Astrocyte of the hippocampus (primary cell): Measurements from ENCODE around the gene IVL.

ENCODE experiments used
- DNase-seq: peaks from one replicate; pipeline ENCODE4 v3.0.0; 2011; ENCODE audit warnings: low read depth, low spot score

IVL gene, protein sequence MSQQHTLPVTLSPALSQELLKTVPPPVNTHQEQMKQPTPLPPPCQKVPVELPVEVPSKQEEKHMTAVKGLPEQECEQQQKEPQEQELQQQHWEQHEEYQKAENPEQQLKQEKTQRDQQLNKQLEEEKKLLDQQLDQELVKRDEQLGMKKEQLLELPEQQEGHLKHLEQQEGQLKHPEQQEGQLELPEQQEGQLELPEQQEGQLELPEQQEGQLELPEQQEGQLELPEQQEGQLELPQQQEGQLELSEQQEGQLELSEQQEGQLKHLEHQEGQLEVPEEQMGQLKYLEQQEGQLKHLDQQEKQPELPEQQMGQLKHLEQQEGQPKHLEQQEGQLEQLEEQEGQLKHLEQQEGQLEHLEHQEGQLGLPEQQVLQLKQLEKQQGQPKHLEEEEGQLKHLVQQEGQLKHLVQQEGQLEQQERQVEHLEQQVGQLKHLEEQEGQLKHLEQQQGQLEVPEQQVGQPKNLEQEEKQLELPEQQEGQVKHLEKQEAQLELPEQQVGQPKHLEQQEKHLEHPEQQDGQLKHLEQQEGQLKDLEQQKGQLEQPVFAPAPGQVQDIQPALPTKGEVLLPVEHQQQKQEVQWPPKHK

DNA sequence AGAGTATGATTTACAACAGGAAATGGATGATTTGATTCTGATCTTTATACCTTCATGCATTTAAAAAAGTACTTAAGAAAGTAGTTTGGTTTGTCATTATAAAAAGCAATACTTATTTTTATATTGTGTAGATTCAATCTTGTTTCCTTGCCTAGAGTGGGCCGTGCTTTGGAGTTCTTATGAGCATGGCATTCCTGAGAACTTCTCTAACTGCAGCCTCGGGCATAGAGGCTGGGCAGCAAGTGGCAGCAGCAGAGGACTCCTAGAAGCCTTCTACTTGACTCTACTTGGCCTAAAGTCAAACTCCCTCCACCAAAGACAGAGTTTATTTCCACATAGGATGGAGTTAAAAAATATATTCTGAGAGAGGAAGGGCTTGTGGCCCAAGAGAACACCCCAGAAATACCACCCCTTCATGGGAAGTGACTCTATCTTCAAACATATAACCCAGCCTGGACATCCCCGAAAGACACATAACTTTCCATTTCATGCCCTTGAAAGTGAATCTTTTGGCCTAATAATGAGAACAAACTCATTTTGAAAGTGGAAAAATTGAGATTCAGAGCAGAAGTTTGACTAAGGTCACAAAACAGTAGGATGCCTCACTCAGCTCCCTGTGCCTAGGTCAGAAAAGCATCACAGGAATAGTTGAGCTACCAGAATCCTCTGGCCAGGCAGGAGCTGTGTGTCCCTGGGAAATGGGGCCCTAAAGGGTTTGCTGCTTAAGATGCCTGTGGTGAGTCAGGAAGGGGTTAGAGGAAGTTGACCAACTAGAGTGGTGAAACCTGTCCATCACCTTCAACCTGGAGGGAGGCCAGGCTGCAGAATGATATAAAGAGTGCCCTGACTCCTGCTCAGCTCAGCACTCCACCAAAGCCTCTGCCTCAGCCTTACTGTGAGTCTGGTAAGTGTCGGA lies at the start of gene IVL:
TSS of gene IVL (plus strand) at position 861 of the 916 bp plus-strand sequence. CDS start 1,252 bp downstream, outside the sequence.
- DNase-seq: peak; percentile 23

DNA sequence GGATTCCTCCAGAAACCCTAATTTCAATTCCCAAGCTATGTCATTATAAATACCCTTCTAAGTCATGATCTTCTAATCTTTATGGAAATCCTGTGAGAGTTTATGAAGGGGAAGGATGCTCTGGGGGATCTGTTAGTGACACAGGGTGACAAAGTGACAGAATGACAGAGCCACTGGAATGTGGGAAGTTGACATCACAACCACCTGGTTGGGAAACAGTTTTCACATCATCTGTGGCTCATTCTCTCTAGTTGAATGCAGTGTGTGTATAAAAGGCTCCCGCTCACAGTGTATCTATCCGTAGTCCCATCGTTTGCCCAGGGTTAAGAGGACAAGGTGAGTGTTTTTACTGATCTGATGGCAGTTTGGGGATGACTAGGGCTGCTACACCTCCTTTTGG lies 48.6 kb upstream of the IVL start, which contains the start of gene LCE7A:
TSS of gene LCE7A (plus strand) at position 301 of the 400 bp plus-strand sequence. CDS start 702 bp downstream, outside the sequence.
- DNase-seq: no peak

DNA sequence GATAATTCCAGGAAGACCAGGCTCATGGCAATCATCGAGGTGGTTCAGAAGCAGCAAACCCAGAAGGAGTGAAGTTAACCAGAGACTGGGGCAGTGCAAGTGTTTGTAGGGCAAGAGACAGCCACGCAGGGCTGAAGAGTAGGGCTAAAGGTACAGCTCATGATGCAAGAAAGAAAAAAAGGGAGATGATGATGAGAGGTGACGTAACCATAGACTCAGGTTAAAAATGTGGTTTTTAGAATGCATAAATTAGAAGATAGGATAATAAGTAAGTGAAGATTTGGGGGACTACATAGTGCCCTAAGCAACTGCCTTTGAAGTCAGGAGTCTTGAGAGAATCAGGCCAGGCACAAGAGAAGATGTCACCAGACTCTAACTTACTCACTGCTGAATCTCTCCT lies 48.2 kb upstream of the IVL start:
- no peak for DNase-seq

DNA sequence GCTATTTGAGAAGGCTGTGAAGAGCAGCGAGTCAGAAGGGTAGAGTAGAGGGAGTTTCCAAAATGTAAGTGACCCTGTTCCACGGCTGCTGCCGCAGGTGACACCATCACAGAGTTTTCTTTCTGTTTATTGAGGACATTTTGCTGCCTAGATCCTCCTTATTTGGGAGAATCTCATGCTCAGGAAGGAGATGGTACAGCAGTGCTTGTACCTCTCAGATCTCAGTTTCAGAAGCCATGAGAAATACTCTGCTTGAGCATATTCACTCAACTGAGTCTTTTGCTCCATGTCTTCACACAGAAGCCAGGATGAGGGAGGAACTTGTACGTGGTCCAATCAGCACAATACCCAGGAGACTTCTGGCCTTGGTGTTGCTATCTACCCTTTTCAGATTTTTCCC lies 47.0 kb upstream of the IVL start:
- DNase-seq: no peak

DNA sequence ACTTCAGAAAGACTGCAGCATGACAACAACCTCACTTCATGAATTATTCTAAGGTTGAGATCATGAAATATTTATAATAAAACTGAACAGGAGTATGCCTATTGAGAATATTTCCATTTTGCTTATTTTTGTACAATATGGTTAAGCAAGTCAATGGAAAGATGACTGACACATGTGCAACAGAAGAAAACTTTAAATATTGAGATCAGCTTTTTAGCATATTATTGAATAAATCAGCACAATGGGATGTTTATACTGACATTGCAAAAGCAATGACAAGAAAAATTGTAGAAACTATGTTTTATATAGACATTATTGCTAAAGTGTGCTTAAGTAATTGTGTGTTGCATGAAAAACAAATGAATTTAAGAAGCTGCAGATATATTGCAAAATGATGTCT lies 43.9 kb upstream of the IVL start:
- DNase-seq: no peak

DNA sequence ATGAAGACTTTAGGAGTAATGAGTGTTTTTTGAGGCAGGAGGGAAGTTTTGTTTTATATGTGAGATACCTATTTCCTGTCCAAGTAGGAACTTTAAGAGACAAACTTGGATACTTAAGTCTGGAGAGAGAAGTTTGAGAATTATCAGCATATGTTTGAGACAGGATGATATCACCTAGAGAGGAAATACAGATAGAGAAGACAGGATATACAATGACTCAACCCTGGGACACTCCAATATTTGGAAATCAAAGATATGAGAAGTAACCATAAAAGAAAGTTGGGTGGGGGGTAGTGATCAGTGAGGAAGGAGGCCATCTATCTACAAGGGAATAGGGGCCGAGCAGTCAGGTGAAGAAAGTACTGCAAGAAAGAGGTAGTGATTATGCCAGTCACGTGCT lies 42.0 kb upstream of the IVL start:
- DNase-seq: no peak

DNA sequence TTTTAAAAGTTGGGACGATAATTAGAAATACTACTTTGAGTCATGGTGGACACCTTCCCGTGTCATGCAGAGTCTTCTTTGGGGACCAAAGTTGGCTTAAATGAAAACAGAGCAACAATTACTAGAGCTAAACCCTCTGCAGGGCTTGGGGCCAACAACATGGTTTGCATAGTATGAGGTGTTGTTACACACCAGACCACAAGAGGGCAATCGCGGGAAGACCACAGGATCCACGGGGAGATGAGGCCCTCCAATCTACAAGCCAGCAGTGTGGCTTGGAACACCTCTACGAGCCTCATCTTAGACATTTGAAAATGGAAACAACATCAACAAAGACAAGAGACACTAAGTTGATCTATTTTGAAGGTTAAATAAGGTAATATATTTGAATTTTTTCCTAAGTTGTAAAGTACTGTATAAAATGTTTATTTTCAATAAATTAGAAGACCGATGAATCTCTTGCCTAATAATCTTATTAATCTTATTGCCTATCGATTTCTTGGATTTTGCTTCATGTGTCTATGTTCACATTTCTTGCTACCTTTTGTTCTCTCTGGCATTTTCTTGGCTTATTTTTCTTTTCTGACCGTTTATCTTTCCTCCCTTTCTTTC lies 38.4 kb upstream of the IVL start:
- DNase-seq: peak; percentile 81

DNA sequence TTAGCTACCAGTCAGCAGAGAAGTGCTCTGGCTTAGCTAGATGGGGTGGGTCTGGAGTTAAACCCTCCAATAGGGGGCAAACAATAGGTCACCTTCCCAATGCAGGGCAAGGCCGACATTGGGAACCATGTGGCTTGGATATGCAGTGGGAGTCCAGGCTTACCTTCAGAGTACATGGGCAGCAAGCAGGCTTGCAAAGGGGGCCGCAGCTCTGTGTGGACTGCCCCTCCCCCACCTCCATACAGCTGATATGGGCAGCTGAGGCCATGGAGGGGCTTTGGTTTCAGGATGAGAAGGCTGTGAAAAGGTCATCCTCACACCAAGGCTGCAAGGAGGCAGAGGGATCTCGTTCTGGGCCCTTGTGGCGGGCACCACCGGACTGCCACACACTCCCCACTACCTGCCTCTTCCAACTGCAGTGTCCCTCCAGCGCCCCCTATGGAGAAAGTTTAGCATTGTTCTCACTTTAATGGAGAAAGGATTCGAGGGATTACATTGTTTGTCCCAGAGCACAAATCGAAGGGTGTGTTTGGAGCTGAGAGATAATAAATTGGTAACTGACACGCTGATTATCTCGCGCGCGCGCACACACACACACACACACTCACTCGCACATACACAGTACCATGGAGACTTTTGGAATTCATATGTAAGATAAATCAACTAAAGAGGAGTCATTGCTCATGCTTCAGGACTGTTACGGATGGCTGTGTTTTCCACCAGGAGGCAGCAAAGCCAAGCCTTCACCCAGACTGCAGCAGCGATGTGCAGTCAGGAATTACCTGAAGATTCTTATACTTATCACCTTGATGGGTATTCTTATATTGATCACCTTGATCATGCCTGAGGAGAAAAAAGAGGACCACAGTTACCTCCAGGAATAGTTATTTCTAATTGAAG lies 37.3 kb upstream of the IVL start:
- DNase-seq: peak; percentile 15

DNA sequence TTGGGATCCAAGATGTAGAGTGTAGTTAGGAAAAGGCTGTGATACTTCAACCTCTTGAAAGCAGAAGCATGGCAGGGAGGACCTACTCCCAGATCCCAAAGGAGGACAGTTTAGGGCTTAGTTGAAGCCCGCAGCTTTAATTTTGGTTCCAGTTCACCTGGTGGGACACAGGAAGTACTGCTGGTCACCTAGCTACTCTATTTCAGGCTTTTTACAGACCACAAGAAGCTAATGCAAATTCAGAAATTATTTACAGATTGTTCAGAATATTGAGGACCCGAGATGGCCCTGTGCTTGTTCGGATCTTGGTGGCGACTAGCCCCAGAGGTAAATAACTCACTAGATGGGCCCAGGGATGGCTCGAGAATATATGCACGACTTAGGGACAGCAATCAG lies 36.6 kb upstream of the IVL start:
- no peak for DNase-seq

DNA sequence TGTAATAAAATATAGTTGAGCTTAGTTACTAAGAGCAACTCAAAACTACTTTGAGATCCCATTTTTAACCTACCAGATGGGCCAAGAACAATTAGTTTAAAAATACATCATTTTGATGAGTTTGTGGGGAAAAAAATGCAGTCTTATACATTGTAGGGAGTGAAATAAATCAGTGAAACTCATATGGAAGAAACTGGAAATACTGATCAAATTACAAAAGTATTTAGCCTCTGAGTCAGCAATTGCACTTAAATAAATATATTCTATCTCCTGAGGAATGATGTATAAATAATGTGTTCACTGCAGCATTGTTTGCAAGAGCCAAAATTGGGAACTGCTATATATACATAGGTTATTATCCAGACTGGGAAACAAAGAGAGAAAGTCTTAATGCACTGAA lies 34.9 kb upstream of the IVL start:
- DNase-seq: no peak

DNA sequence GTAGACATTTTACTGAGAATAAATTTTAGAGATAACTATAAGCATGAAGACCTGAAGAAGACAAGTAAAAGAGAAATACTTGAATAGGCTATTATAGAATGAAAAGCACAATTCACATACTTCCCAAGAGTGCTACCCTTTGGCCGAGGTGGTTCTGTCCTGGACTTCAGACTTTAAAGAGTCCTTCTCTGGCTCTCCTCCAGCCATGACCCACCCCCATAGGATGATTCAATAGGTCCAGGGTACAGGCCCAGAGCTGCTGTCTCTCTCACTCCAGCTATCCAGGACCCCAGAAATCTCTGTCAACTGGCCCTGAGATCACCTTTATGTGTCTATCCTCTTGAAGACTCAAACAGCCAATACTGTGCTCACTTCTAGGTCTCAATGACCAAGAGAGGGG lies 31.5 kb upstream of the IVL start:
- DNase-seq: no peak

DNA sequence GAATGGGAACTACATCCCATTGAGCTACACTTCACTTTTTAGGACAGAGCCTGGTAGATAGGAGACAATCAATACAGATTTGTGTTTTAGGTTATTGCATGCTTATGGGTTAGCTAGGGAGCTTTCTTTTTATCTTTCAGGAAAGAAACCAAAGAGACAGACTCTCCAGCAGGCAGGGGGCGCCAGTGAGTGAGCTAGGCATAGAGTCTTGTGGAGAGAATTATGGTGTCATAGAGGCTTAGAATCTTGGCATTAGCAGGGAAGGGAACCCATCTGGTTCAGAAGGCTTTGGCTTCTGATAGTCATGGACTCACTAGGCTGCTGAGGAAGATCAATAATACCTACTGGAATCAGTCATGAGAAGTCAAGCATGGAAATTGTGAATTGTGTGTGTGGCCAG lies 30.3 kb upstream of the IVL start, which contains the start of gene SMCP:
TSS of gene SMCP (plus strand) at position 281 of the 400 bp plus-strand sequence. CDS start 6,101 bp downstream, outside the sequence.
- DNase-seq: no peak

DNA sequence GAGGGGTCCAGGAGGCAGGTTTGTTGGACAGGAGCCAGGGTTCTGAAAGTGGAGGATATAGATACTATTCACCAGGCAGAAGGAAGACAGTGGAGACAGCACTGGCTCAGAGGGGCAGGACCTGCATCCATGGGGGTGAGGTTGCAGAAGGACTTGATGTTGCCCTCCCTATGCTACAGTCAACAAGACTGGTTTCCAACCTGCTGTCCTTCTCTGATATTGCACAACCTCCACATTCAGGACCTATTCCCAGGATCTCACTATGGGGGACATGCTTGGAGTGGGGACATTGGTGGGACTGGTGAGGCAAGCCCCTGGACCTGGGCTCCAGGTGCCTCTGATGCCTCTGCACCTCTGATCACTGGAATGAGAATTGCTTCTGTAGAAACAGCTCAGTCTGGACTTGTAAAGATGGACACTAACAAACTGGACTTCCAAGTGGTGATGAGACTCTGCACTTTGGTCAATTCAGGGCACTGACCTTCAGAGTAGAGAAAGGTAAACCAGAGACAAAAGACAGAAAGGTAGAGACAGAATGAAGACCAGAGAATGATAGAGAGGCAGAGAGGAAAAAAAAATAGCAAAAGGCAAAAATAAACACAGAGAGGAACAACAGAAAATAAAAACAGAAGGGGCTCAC lies 28.7 kb upstream of the IVL start:
- no peak for DNase-seq

DNA sequence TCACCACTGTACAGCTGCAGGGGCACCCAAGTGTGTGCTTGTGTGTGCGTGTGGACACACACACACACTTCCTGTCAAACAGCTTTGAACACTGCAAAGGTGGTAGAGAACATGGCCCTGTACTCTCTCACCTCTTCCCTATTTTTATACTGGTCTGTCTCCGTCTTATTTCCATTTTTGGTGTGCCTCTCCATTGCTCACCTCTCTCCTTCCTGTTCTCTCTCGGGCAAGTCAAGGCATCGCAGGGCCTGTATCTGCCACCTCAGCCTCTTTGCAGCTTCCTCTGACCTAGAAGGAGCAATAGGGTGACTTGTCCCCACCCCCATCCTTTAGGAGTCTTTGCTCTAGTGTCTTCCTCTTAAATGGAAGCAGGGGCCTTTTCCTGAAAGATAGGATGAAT lies 28.0 kb upstream of the IVL start:
- DNase-seq: no peak

DNA sequence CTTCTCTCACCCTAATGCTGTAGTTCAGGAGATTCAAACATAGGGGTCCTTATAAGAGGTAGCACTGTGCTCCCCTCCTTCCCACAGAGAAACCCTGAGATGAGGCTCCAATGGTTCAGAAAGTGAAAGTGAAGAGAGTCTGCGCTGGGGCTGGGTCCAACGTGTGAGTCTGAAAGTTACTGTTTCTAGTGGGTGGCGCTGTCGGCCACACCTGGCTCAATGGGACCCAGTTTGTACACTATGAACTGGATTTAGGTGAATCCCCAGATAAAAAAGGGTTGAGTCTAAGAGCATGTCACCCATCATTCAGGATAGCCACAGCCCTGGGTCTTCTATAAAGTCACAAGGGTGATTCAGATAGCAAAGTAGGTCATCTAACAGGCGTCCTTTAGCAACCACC lies 27.4 kb upstream of the IVL start:
- no peak for DNase-seq

DNA sequence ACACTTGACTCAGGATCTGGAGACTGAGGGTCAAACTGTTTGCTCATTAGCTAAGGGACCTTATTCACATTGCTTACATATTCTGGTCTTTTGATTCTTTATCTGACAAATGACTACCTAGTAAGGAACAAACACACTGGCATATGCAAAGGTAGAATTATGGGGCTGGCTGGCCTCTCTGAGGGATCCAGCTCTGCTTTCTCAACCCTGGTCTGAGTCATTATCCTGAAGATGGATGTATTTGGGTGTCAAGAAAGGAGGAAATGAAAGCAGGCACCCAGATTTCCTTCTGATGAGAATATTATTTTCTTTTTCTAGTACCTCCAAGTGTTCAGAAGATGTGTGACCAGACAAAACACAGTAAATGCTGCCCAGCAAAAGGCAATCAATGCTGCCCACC lies 24.3 kb upstream of the IVL start:
- no peak for DNase-seq

DNA sequence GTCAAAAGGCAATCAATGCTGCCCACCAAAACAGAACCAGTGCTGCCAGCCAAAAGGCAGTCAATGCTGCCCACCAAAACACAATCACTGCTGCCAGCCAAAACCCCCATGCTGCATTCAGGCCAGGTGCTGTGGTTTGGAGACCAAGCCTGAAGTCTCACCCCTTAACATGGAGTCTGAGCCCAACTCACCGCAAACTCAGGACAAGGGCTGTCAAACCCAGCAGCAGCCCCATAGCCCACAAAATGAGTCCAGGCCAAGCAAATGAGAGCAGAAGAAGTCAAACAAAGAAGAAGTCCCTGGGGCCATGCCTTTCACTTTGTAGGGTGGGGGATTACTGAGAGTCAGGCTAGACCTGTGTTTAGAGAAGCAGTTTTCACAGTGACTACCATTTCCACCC lies 23.8 kb upstream of the IVL start:
- DNase-seq: no peak

DNA sequence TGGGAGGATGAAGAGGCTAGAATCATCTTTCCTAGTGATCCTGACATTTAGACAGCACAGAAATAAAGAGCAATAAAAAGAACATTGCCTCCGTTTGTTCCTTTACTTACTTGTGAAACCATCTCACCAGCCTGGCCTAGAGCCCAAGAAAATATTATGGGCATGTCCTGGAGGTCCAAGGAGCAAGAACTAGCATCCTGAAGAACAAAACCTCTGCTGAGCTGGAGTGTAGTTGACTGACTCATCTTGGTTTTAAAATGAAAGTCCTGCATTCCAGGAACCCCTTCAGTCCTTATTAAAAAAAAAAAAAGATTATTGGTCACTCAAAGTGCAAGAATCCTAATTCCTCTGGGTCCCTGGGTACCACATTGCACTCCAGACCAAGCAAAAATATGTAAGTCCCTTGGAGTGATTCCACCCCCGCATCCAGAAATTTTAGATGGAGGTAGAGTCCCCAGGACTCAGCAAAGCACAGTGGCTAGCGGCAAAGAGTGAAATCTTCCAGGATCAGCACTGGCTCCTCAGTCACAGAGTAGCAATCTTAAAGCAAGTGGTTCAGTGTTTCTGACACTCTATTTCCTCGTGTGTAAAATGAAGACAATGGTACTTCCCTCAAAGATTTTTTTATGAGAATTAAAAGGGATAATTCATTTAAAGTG lies 23.3 kb upstream of the IVL start:
- peak; percentile 34 for DNase-seq

DNA sequence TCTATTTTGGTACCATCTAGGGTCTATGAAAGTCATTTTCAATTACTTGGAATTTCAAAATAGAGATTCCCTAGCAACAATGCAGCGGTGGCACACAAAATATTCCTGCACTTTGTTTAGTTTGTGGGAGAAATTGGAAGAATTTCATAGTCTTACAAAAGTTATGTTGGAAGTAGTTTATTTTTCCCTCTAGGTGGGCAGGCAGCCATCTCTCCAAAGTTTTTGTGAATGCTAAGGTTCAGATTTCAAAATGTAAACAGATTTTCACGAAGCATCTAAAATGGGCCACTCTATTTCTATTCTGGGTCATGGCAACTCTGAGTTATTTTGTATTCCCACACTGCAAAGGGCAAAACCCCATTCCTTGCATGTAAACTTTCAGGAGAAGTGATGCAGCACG lies 22.3 kb upstream of the IVL start:
- DNase-seq: no peak
